Kidney epithelial cell (primary cell): Measurements from ENCODE around the gene ITIH1. TPM values are rescaled to one million over a fixed set of nuclear protein-coding genes. Genes with fewer than 3 reads are reported as not detected.
"Not testable (repeated sequence)": the region's sequence is repeated elsewhere in the genome, so short reads cannot be mapped to it uniquely, and the experiment has no call there.

Source experiments
- DNase-seq: peaks from one replicate; pipeline ENCODE4 v3.0.0-alpha.2; 2010; ENCODE audit warnings: low read depth
- H3K27me3 ChIP-seq: 2 replicates; pipeline ENCODE4 v1.6.0; 2011; ENCODE audit warnings: low read length; ENCODE audit not compliant: control insufficient read depth, insufficient read depth
- H3K36me3 ChIP-seq: 2 replicates; pipeline ENCODE4 v1.5.1; 2011; ENCODE audit warnings: low read length; ENCODE audit not compliant: control insufficient read depth, insufficient read depth
- H3K4me3 ChIP-seq: 2 replicates; pipeline ENCODE4 v1.5.1; 2011; ENCODE audit warnings: low read depth, mild to moderate bottlenecking, control low read depth, low read length
- CTCF ChIP-seq: IDR thresholded peaks from 2 replicates; pipeline ENCODE4 v1.5.1; 2011; ENCODE audit warnings: mild to moderate bottlenecking, moderate library complexity, low read length, control low read depth, inconsistent platforms; ENCODE audit not compliant: insufficient read depth, poor library complexity, severe bottlenecking
- total RNA-seq: library from RNA; depleted of rRNA; stranded (reverse); fragments of >200 nt; gene quantifications from 2 replicates; pipeline ENCODE4 v1.2.3, GENCODE V29; 2015

The ITIH1 gene, protein sequence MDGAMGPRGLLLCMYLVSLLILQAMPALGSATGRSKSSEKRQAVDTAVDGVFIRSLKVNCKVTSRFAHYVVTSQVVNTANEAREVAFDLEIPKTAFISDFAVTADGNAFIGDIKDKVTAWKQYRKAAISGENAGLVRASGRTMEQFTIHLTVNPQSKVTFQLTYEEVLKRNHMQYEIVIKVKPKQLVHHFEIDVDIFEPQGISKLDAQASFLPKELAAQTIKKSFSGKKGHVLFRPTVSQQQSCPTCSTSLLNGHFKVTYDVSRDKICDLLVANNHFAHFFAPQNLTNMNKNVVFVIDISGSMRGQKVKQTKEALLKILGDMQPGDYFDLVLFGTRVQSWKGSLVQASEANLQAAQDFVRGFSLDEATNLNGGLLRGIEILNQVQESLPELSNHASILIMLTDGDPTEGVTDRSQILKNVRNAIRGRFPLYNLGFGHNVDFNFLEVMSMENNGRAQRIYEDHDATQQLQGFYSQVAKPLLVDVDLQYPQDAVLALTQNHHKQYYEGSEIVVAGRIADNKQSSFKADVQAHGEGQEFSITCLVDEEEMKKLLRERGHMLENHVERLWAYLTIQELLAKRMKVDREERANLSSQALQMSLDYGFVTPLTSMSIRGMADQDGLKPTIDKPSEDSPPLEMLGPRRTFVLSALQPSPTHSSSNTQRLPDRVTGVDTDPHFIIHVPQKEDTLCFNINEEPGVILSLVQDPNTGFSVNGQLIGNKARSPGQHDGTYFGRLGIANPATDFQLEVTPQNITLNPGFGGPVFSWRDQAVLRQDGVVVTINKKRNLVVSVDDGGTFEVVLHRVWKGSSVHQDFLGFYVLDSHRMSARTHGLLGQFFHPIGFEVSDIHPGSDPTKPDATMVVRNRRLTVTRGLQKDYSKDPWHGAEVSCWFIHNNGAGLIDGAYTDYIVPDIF
- not detected in 2 replicates for total RNA-seq

DNA sequence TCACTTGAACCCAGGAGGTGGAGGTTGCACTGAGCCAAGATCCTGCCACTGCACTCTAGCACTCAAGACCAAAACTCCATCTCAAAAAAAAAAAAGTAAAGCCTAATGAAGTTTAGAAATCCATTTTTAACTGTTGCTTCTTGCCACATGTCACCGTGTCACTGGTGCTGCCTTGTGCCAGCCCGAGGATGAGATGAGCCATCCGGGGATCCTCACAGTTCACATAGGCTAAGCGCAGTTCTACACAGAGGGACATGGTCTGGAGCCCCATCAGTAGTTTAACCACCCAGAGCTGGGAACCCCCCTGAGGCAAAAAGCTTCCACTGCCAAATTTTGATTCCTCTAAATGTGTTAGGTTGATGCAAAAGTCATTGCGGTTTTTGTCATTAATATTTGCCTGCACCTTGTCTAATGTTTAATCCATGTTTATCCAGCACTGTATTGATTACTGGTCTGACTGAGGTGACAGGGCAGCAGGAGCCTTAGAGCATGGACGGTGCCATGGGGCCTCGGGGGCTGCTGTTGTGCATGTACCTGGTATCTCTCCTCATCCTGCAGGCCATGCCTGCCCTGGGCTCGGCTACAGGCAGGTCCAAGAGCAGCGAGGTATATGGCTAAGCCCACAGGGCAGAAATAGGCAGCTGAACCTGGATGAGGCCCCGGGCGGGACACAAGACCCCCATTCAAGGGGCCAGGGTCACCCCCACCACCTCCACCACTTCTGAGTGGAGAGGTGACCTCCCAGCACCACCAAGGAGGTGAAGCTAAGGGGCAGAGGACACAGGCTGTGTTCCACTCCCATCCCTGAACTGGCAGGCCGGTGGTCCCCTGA lies at the start of gene ITIH1:
TSS of gene ITIH1 (plus strand) at position 473 of the 832 bp plus-strand sequence. CDS start at position 490, 17 bp downstream.
- no peaks in the 10 kb centered on the region for H3K36me3 ChIP-seq
- no peak for DNase-seq
- no peak for TF ChIP-seq CTCF
- peaks cover 9% of the 10 kb centered on the region for H3K27me3 ChIP-seq
- H3K4me3 ChIP-seq = no peak within 1 kb of the TSS

DNA sequence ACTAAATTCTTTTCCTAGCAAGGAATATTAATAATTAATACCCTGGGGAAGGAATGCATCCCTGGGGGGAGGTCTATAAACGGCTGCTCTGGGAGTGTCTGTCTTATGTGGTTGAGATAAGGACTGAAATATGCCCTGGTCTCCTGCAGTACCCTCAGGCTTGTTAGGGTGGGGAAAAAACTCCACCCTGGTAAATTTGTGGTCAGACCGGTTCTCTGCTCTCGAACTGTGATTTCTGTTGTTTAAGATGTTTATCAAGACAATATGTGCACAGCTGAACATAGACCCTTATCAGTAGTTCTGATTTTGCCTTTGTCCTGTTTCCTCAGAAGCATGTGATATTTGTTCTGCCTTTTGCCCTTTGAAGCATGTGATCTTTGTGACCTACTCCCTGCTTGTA lies 48.6 kb upstream of the ITIH1 start:
- not testable (repeated sequence) for H3K27me3 ChIP-seq, H3K36me3 ChIP-seq, DNase-seq, H3K4me3 ChIP-seq

DNA sequence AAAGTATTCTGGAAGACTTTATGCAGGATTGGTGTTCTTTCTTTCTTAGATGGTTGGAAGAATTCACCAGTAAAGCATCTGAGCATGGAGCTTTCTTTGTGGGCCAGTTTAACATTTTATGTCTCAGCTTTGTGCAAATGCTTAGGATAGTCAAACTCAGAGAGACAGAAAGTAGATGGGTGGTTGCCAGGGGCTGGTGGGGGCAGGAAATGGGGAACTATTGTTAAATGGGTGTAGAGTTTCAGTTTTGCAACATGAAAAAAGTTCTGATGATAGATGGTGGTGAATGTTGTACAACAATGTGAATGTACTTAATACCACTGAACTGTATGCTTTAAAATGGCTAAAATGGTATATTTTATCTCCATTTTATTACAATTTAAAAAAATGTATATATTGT lies 46.7 kb upstream of the ITIH1 start:
- H3K27me3 ChIP-seq = no peaks in the 10 kb centered on the region
- H3K4me3 ChIP-seq = no peak overlapping the region
- DNase-seq = no peak
- peaks cover 2% of the 10 kb centered on the region for H3K36me3 ChIP-seq
- no peak for TF ChIP-seq CTCF

DNA sequence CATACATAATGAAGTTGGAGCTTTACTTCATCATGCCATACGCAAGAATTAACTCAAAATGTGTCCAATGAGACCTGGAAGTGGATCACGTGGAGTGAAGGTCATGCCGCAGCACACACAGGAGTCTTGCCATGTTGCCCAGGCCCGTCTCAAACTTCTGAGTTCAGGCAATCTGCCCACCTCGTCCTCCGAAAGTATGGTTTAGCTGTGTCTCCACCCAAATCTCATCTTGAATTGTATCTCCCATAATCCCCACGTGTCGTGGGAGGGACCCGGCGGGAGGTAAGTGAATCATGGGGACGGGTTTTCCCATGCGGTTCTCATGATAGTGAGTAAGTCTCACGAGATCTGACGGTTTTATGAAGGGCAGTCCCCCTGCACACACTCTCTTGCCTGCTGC lies 45.8 kb upstream of the ITIH1 start:
- Histone ChIP-seq H3K36me3 (peaks cover 2% of the 10 kb centered on the region), H3K27me3 (no peaks in the 10 kb centered on the region), H3K4me3 (no peak overlapping the region)
- no peak for TF ChIP-seq CTCF
- no peak for DNase-seq

GRCh38 chr3:52733256-52733891 lies 44.0 kb upstream of the ITIH1 start:
- Histone ChIP-seq H3K27me3 (no peaks in the 10 kb centered on the region), H3K4me3 (no peak overlapping the region), H3K36me3 (peaks cover 2% of the 10 kb centered on the region)
- no peak for TF ChIP-seq CTCF
- no peak for DNase-seq
